ENCODE data around the gene PTTG2.

Gene PTTG2

DNA sequence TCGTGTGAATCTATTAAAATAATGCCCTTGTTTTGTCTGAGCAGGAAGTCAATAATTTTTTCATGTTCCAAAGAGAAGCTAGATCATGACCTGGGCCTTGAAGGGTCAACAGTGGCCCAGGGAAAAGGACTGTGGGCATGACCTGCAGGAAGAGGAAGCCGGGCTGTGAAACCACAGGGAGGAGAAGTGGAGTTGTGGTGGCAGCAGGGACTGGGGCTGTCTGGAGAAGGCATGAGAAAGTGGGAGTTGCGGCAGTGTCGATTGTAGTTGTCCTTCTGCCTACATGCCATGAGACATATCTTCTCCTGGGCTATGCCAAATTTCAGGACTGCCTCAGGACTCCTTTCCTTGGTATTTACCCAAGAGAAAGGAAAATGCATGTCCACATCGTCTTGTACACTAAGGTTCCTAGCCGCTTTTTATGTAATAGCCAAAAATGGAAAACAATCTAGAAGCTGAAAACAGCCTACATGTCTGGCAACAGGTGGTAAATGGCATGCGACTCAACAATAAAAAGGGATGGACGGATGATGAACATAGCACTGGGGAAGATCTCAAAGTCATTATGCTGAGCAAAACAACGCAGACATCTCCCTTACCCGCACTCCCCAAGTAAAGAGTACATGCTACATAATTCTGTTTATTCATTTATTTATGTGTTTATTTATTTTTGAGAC is 13.6 kb upstream of the PTTG2 start:
- H3K4me3 Mint-ChIP-seq = no peak overlapping the region
- DNase-seq (ENCODE audit: low spot score in 2 of 2) (no peak), ATAC-seq (ENCODE audit: low read depth) (no peak)
- H3K27ac Mint-ChIP-seq = peak overlapping the region; percentile 6
- H3K36me3 Mint-ChIP-seq = peaks cover 30% of the 10 kb centered on the region
- H3K9me3 Mint-ChIP-seq = peaks cover 2% of the 10 kb centered on the region
- H3K27me3 Mint-ChIP-seq = no peaks in the 10 kb centered on the region
- peaks cover 22% of the 10 kb centered on the region for H3K4me1 Mint-ChIP-seq

- peaks cover 15% of the 10 kb centered on the region for H3K4me1 Mint-ChIP-seq
- peak overlapping the region; percentile 2 for H3K27ac Mint-ChIP-seq
- H3K36me3 Mint-ChIP-seq = peaks cover 39% of the 10 kb centered on the region
- no peaks in the 10 kb centered on the region for H3K27me3 Mint-ChIP-seq
- H3K9me3 Mint-ChIP-seq = peaks cover 2% of the 10 kb centered on the region
- no peak for ATAC-seq (ENCODE audit: low read depth)
- DNase-seq (ENCODE audit: low spot score in 2 of 2) = no peak
- H3K4me3 Mint-ChIP-seq = no peak overlapping the region
These were observed 11.7 kb upstream of the PTTG2 start for GRCh38 chr4:37948542-37948941.

DNA sequence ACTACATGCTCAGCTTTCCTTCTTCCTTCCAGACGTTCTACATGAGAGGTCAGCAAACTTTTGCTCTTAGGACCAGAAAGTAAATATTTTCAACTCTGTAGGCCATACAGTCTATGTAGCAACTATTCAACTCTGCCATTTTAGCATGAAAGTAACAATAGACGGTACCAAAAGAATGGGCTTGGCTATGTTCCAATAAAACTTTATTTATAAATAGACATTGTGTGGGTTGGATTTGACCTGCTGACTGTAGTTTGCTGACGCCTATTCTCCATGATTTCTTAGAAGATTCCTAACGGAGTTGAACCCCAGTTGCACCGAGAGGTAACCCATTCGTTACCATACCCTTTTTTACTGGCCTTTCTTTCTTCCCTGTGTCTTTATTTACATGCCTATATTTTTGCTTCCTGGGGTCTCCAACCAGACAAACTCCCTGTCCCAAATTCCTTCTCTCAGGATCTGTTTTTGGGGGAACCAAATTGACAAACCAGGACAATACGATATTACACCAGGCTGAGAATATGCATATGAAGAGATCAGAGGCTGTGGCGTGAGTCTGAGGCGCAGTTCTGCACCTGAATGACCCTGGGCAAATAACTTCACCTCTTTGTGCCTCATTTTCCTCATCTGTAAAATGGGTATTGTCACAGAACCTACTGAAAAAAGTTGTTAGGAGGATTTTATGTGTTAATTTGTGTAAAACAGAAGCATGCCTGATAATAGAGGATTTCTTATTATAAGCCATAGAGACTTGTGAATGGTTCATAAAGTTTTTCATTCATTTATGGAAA is 10.4 kb upstream of the PTTG2 start:
- Mint-ChIP-seq H3K27me3 (no peaks in the 10 kb centered on the region), H3K27ac (no peak overlapping the region), H3K36me3 (peaks cover 43% of the 10 kb centered on the region), H3K4me3 (no peak overlapping the region), H3K9me3 (peaks cover 2% of the 10 kb centered on the region), H3K4me1 (peaks cover 14% of the 10 kb centered on the region)
- ATAC-seq (ENCODE audit: low read depth) (no peak), DNase-seq (ENCODE audit: low spot score in 2 of 2) (no peak)

- DNase-seq (ENCODE audit: low spot score in 2 of 2) (no peak), ATAC-seq (ENCODE audit: low read depth) (no peak)
- no peak overlapping the region for H3K4me3 Mint-ChIP-seq
- peaks cover 2% of the 10 kb centered on the region for H3K9me3 Mint-ChIP-seq
- no peak overlapping the region for H3K27ac Mint-ChIP-seq
- H3K4me1 Mint-ChIP-seq = peaks cover 10% of the 10 kb centered on the region
- peaks cover 36% of the 10 kb centered on the region for H3K36me3 Mint-ChIP-seq
- no peaks in the 10 kb centered on the region for H3K27me3 Mint-ChIP-seq
These were observed 8.5 kb upstream of the PTTG2 start for GRCh38 chr4:37951461-37952352.

GRCh38 chr4:37953156-37953555 is 7.0 kb upstream of the PTTG2 start:
- H3K27me3 Mint-ChIP-seq = no peaks in the 10 kb centered on the region
- H3K27ac Mint-ChIP-seq = no peak overlapping the region
- H3K9me3 Mint-ChIP-seq = peaks cover 1% of the 10 kb centered on the region
- H3K4me3 Mint-ChIP-seq = no peak overlapping the region
- H3K4me1 Mint-ChIP-seq = peaks cover 7% of the 10 kb centered on the region
- ATAC-seq (ENCODE audit: low read depth) = no peak
- DNase-seq (ENCODE audit: low spot score in 2 of 2) = no peak
- peaks cover 33% of the 10 kb centered on the region for H3K36me3 Mint-ChIP-seq

DNA sequence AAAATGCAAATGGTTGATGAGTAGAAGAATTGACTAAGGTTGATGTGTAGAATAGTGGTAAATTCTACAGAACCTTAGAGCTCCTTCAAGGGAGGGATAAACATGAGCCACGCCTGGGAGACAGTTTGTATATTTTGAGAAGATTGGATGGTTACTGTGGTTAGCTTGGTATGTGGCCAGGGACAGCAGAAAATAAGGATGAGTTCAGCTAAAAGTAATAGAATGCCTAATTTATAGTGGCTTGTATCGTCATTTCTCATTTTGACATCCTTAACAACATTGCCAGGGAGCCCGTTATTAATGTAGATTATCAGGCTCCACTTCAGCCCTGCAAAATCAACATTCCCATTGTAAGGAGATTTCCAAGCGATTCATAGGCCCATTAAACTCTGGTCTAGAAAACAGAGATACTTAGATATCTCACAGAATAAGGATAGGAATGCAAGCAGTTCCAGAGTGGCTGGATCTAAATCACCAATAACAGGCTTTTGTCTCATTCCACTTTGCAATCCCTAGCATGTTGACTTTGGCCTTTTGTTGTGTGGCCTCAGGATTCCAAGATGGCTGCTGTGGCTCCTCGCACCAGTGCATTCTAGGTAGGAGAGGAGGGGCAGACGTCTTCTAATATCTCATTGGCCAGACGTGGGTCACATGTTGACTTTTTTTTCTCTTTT is 6.4 kb upstream of the PTTG2 start:
- ATAC-seq (ENCODE audit: low read depth) (no peak), DNase-seq (ENCODE audit: low spot score in 2 of 2) (no peak)
- Mint-ChIP-seq H3K36me3 (peaks cover 33% of the 10 kb centered on the region), H3K4me1 (peaks cover 4% of the 10 kb centered on the region), H3K9me3 (no peaks in the 10 kb centered on the region), H3K4me3 (no peak overlapping the region), H3K27me3 (no peaks in the 10 kb centered on the region), H3K27ac (no peak overlapping the region)

DNA sequence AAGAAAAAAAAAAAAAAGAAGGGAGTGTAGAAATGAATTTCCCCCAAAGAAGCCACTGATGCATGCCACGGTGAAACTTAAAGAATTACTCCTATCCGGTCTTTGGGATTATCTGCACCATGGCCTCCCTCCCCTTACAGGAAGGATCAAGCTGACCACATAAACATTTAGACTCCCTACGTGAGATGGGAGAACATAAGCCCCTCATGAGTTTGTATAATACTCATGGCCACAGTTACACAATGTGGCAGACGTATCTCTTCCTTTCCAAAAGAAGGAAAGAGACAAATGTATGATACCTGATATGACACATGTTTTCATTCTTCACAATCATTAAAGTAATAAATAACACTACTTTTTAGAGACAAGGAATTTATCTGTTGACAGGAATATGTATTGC is 3.3 kb upstream of the PTTG2 start:
- Mint-ChIP-seq H3K4me3 (no peak overlapping the region), H3K9me3 (no peaks in the 10 kb centered on the region), H3K27me3 (no peaks in the 10 kb centered on the region), H3K4me1 (no peaks in the 10 kb centered on the region), H3K27ac (no peak overlapping the region), H3K36me3 (peaks cover 17% of the 10 kb centered on the region)
- no peak for ATAC-seq (ENCODE audit: low read depth)
- DNase-seq (ENCODE audit: low spot score in 2 of 2) = no peak

DNA sequence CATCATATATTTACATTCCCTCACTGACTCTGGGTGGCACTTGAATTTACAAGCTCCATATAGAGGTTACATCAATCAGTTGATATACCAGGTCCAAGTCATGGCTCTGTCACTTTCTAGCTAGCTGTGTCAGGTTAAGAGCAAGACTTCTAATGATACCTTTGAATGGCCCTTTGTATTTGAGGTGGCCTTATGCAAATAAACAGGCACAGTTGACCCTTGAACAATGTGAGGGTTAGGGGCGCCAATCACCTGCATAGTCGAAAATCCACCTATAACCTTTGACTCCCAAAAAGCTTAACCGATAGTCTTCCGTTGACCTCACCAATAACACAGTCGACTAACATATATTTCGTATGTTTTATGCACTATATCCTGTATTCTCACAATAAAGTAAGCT is 1.3 kb upstream of the PTTG2 start:
- H3K9me3 Mint-ChIP-seq = no peaks in the 10 kb centered on the region

DNA sequence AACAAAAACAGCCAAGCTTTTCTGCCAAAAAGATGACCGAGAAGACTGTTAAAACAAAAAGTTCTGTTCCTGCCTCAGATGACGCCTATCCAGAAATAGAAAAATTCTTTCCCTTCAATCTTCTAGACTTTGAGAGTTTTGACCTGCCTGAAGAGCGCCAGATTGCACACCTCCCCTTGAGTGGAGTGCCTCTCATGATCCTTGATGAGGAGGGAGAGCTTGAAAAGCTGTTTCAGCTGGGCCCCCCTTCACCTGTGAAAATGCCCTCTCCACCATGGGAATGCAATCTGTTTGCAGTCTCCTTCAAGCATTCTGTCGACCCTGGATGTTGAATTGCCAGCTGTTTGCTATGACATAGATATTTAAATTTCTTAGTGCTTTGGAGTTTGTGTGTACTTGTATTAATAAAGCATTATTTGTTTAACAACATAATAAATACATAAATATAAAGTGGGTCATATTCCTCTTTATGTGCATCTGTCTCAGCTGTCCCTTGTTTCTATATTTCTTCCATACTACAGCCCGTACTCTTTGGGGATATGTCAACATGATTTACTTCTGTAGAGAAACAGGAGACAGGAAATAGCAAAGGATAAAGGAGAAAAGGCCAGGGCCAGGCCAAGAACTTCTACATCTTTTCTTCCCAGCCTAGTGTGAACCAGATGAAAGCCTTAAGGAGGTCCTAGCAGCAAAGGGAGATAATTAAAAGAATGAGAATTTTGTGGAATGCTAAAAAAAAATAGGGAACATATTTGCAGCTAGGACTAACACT is 667 bp downstream of the PTTG2 start:
- H3K4me1 Mint-ChIP-seq = peaks cover 12% of the 10 kb centered on the region
- no peaks in the 10 kb centered on the region for H3K27me3 Mint-ChIP-seq
- no peak overlapping the region for H3K27ac Mint-ChIP-seq
- H3K36me3 Mint-ChIP-seq = peaks cover 4% of the 10 kb centered on the region
- no peak overlapping the region for H3K4me3 Mint-ChIP-seq
- no peak for ATAC-seq (ENCODE audit: low read depth)
- no peaks in the 10 kb centered on the region for H3K9me3 Mint-ChIP-seq
- no peak for DNase-seq (ENCODE audit: low spot score in 2 of 2)

More for the DNA sequence above, 1.3 kb upstream of the PTTG2 start:
- ATAC-seq (ENCODE audit: low read depth) (no peak), DNase-seq (ENCODE audit: low spot score in 2 of 2) (no peak)
- no peaks in the 10 kb centered on the region for H3K27me3 Mint-ChIP-seq
- no peak overlapping the region for H3K4me3 Mint-ChIP-seq
- H3K4me1 Mint-ChIP-seq = peaks cover 3% of the 10 kb centered on the region
- H3K27ac Mint-ChIP-seq = no peak overlapping the region
- H3K36me3 Mint-ChIP-seq = peaks cover 7% of the 10 kb centered on the region

DNA sequence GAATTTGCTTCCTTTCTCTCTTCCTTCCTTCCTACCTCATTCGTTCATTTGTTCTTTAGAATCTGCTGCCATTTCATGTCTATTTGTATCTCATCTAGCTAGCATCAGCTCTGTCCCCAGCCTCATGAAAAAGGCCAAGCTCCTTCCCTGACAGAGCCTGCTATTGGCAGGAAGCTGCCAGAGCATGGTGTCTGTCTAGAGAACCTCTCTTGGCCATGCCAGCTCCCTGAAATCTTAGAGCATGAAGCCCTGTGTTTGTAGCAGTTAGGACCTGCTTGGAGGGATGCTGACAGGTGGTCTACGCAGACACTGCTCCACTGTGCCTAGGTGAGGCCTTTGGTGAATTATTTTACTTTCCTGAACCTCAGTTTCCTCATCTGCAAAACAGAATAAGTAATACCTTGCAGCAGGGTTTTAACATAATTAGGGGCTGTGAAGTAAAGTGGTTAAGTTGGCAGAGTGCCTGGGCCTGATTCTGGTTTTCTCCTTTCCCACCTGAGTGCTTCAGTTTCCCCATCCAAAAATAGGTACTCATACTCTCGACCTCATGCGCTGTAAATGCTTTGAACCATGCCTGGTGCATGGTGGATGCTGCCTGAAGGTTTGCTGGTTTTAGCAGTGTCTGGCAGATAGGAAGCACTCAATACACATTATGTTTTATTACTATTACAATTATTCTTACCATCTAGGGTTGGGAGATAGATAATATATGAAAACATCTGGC is 4.7 kb downstream of the PTTG2 start:
- Mint-ChIP-seq H3K4me1 (peaks cover 19% of the 10 kb centered on the region), H3K36me3 (peaks cover 4% of the 10 kb centered on the region), H3K4me3 (no peak overlapping the region), H3K9me3 (peaks cover 1% of the 10 kb centered on the region), H3K27me3 (no peaks in the 10 kb centered on the region), H3K27ac (no peak overlapping the region)
- ATAC-seq (ENCODE audit: low read depth) (no peak), DNase-seq (ENCODE audit: low spot score in 2 of 2) (no peak)

- DNase-seq (ENCODE audit: low spot score in 2 of 2) (no peak), ATAC-seq (ENCODE audit: low read depth) (no peak)
- H3K27ac Mint-ChIP-seq = no peak overlapping the region
- no peaks in the 10 kb centered on the region for H3K27me3 Mint-ChIP-seq
- peaks cover 3% of the 10 kb centered on the region for H3K9me3 Mint-ChIP-seq
- H3K36me3 Mint-ChIP-seq = peaks cover 6% of the 10 kb centered on the region
- H3K4me1 Mint-ChIP-seq = peaks cover 28% of the 10 kb centered on the region
- H3K4me3 Mint-ChIP-seq = no peak overlapping the region
These were observed 5.8 kb downstream of the PTTG2 start for GRCh38 chr4:37966044-37966443.

GRCh38 chr4:37967736-37968135 is 7.5 kb downstream of the PTTG2 start:
- DNase-seq (ENCODE audit: low spot score in 2 of 2) = no peak
- no peak for ATAC-seq (ENCODE audit: low read depth)
- Mint-ChIP-seq H3K9me3 (peaks cover 3% of the 10 kb centered on the region), H3K4me1 (peaks cover 34% of the 10 kb centered on the region), H3K27me3 (no peaks in the 10 kb centered on the region), H3K36me3 (peaks cover 6% of the 10 kb centered on the region), H3K4me3 (no peak overlapping the region), H3K27ac (no peak overlapping the region)

- no peak for ATAC-seq (ENCODE audit: low read depth)
- no peaks in the 10 kb centered on the region for H3K27me3 Mint-ChIP-seq
- no peak overlapping the region for H3K27ac Mint-ChIP-seq
- no peak overlapping the region for H3K4me3 Mint-ChIP-seq
- no peak for DNase-seq (ENCODE audit: low spot score in 2 of 2)
- H3K36me3 Mint-ChIP-seq = peaks cover 6% of the 10 kb centered on the region
- H3K9me3 Mint-ChIP-seq = peaks cover 3% of the 10 kb centered on the region
- peaks cover 33% of the 10 kb centered on the region for H3K4me1 Mint-ChIP-seq
These were observed 8.5 kb downstream of the PTTG2 start for GRCh38 chr4:37968747-37969146.

Measured in memory B cell (primary cell).